Uterus (tissue), 4 donors: ENCODE data around the gene GFER. TPM values are rescaled to one million over a fixed set of nuclear protein-coding genes. Genes with fewer than 3 reads are reported as not detected.

Experiments used
- DNase-seq, 2 donors: peaks; one replicate each; pipeline ENCODE4 v3.0.0-alpha.2; 2019 to 2020
- H3K27ac ChIP-seq, 2 donors: fragments of 200-600 bp; sonication (generic); 1 replicate in 1 of 2; 2 replicates in 1 of 2; pipeline ENCODE4 v1.5.1; 2016 to 2018
- H3K27me3 ChIP-seq, 2 donors: fragments of 200-600 bp; sonication (generic); one replicate each; pipeline ENCODE4 v1.5.1; 2018 to 2019; ENCODE audit warnings: control low read depth in 1 of 2
- H3K36me3 ChIP-seq, 2 donors: fragments of 200-600 bp; sonication (generic); one replicate each; pipeline ENCODE4 v1.5.1; 2019; ENCODE audit warnings: control low read depth in 1 of 2
- H3K4me1 ChIP-seq, 2 donors: fragments of 200-600 bp; sonication (generic); one replicate each; pipeline ENCODE4 v1.5.1; 2018 to 2019; ENCODE audit warnings: control low read depth in 1 of 2
- H3K4me3 ChIP-seq, 2 donors: fragments of 200-600 bp; sonication (generic); 1 replicate in 1 of 2; 2 replicates in 1 of 2; pipeline ENCODE4 v1.5.1; 2018 to 2019; ENCODE audit warnings: mild to moderate bottlenecking in 1 of 2
- H3K9me3 ChIP-seq, 2 donors: fragments of 200-600 bp; sonication (generic); one replicate each; pipeline ENCODE4 v1.5.1; 2019; ENCODE audit warnings: control low read depth in 1 of 2
- POLR2A ChIP-seq, 2 donors: fragments of 450-650 bp; IDR thresholded peaks; one replicate each; pipeline ENCODE4 v1.6.1; 2016; ENCODE audit warnings: antibody characterized with exemption in 2 of 2, mild to moderate bottlenecking in 1 of 2, moderate library complexity in 1 of 2
- intact Hi-C: fragments of 100-400 bp; cut with DNase I; formaldehyde crosslinking; loops from one replicate; pipeline ENCODE4 v1.15.1; 2023; ENCODE audit warnings: low total_unique reads
- total RNA-seq, 4 donors: library from RNA; depleted of rRNA in 3 of 4; stranded (reverse); fragments of >200 nt in 3 of 4; gene quantifications; one replicate each; pipeline versions ENCODE4 v1.1.0 to v1.2.4, GENCODE V29; 2014 to 2023
- TF ChIP-seq, protein P1 (sequence below), 4 experiments: fragments of 200-600 bp in 2 of 4; fragments of 450-650 bp in 2 of 4; sonication (generic) in 2 of 4; IDR thresholded peaks; one replicate each; pipeline ENCODE4 v1.5.1; 2016 to 2019; ENCODE audit warnings: antibody characterized with exemption in 4 of 4, mild to moderate bottlenecking in 2 of 4, moderate library complexity in 1 of 4
- donor health status: DM: yes; HTN: yes; CAD: no.

The GFER gene
- total RNA-seq, 4 donors from 2014 or later, result 2.6 to 20.8 (median 6.6) TPM

DNA sequence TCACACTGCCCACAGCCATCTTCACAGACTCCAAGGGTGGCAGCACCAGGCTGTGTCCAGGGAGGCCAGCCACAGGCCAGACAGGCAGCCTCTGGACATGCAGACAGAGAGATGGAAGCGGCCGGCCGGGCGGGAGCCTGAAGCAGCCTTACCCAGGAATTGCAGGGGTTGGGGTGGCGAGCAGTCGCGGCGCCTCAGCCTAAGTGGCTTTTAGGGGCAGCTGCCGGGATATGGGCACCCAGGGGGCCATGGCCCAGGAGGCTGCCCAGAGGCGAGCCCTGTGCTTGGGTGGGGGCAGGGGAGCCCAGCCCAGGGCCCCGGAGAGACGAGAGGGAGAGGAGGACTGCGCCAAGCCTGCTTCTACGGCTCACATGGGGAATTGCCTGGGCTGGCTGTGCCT lies 41.3 kb downstream of the GFER start:
- TF ChIP-seq, protein P1, sequence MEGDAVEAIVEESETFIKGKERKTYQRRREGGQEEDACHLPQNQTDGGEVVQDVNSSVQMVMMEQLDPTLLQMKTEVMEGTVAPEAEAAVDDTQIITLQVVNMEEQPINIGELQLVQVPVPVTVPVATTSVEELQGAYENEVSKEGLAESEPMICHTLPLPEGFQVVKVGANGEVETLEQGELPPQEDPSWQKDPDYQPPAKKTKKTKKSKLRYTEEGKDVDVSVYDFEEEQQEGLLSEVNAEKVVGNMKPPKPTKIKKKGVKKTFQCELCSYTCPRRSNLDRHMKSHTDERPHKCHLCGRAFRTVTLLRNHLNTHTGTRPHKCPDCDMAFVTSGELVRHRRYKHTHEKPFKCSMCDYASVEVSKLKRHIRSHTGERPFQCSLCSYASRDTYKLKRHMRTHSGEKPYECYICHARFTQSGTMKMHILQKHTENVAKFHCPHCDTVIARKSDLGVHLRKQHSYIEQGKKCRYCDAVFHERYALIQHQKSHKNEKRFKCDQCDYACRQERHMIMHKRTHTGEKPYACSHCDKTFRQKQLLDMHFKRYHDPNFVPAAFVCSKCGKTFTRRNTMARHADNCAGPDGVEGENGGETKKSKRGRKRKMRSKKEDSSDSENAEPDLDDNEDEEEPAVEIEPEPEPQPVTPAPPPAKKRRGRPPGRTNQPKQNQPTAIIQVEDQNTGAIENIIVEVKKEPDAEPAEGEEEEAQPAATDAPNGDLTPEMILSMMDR (IDR thresholded peaks at IDR 0.05), result no peak
- no peak for TF ChIP-seq POLR2A (IDR thresholded peaks at IDR 0.05)
- H3K4me3 ChIP-seq, result no peak overlapping the region
- intact Hi-C loops, result no loop called here
- H3K27me3 ChIP-seq, result peaks cover 0 to 5% of the 10 kb centered on the region in 2 donors
- H3K9me3 ChIP-seq, result no peaks in the 10 kb centered on the region
- no peaks in the 10 kb centered on the region for H3K36me3 ChIP-seq
- H3K4me1 ChIP-seq, result peaks cover 0 to 11% of the 10 kb centered on the region in 2 donors
- no peak for DNase-seq
- no peak overlapping the region for H3K27ac ChIP-seq

DNA sequence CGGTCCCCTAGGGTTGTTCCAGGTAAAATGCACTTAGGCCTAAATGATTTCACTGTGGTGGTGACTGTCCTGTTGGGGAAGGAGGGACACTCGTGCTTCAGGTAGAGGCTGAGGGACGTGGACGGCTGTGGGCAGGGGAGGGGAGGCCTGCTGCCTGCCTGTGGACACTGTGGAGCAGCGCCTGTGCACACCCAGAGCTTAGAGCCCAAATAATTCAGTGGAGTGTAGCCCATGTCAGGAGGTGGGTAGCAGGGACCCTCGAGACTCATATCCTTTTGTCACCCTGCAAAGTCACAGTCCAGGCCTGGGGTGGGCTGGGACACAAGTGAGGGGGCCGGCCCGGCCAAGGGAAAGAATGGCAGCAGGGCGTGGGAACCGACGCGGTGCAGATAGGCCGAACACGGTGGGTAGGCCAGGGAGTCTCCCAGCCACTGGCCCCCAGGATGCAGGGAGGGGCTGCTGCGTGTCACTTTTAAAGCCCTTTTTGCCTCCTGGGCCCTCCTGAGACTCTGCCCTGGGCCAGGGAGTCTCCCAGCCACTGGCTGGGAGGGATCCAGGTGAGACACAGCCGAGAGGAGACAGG lies 42.0 kb downstream of the GFER start:
- TF ChIP-seq POLR2A (IDR thresholded peaks at IDR 0.05), result no peak
- no peak for DNase-seq
- intact Hi-C loops, result no loop called here
- Histone ChIP-seq H3K27me3 (no peaks in the 10 kb centered on the region), H3K27ac (peak overlapping the region; percentile 62 to 79), H3K4me1 (peaks cover 0 to 6% of the 10 kb centered on the region in 2 donors), H3K9me3 (no peaks in the 10 kb centered on the region), H3K4me3 (peak overlapping the region; percentile 20 to 25), H3K36me3 (no peaks in the 10 kb centered on the region)

DNA sequence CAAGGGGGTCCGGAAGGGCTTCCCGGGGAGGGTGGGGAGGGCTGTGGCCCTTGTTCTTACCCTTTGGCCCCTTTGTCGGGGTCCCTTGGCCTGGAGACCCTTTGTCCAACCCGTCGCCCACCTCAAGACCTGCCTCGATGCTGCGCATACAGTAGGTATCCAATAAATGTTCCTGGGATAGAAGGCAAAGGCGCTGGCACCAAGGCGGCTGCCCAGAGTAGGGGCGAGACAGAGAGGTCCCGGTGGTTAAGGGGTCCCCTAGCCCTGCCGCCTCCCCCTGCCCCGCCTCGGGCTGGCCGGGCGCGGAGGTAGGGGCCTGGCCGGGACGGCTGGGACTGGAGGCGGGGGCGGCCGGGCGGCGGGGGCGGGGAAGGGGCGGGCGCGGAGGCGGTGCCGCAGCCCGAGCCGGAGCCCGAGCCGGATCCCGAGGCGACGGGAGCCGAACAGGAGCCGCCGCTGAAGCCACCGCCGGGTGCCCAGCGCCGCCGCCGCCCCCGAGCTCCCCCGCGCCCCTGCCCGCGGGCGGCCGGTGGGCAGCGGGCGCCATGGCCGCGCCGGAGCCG lies 42.5 kb downstream of the GFER start, which contains the start of gene NHERF2:
Gene NHERF2 (plus strand): TSS at position 442 of the 563 bp plus-strand sequence. CDS start 104 bp downstream, at position 546.
- no peaks in the 10 kb centered on the region for H3K36me3 ChIP-seq
- no peak for TF ChIP-seq POLR2A (IDR thresholded peaks at IDR 0.05)
- TF ChIP-seq, protein P1 (IDR thresholded peaks at IDR 0.05), result no peak
- intact Hi-C loops, result no loop called here
- peak in 1 of 2 donors; percentile 48 for DNase-seq
- peak within 1 kb of the TSS; percentile 69 to 79 for H3K27ac ChIP-seq
- peaks cover 0 to 6% of the 10 kb centered on the region in 2 donors for H3K4me1 ChIP-seq
- peak within 1 kb of the TSS; percentile 32 to 56 for H3K4me3 ChIP-seq
- H3K27me3 ChIP-seq, result no peaks in the 10 kb centered on the region
- no peaks in the 10 kb centered on the region for H3K9me3 ChIP-seq

DNA sequence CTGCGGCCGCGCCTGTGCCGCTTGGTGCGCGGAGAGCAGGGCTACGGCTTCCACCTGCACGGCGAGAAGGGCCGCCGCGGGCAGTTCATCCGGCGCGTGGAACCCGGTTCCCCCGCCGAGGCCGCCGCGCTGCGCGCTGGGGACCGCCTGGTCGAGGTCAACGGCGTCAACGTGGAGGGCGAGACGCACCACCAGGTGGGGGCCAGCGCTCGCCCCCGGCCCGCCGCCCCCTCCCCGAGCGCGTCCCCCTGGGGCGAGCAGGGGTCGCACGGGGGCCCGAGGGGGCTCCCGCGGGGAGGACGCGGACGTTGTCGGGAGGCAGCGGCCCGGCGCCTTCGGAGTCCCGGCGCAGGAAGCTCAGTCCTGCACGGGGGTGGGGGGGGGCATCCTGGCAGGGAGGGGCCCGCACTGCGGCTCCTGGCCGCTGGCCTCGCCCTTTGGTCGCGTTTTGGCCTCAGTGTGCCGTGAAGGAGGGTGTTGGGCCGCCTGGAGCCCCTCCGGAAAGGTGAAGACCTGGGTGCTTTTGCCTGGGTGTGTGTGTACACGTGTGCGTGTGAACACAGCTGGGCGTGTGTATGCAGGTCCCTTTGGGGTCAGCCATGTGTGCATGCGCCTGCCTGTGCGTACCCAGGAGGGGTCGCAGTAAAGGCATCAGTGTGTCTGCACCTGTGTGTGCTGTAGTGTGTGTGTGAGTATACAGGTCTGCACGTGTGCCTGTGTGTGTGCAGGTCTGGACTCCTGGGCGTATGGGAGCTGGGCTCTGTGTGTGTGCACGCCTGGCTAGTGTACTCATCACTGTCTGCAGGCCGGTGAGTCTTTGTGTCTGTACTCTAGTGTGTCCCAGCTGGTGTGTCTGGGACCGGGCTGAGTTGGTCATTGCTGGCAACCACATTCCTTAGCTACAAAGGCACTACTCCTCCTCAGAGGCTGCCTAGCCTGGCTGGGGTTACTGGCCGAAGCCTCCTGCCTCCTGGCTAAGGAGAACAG lies 43.3 kb downstream of the GFER start:
- Histone ChIP-seq H3K27me3 (no peaks in the 10 kb centered on the region), H3K4me1 (peaks cover 0 to 6% of the 10 kb centered on the region in 2 donors), H3K9me3 (no peaks in the 10 kb centered on the region), H3K4me3 (peak overlapping the region; percentile 32 to 56), H3K36me3 (no peaks in the 10 kb centered on the region), H3K27ac (peak overlapping the region; percentile 69 to 79)
- TF ChIP-seq POLR2A (IDR thresholded peaks at IDR 0.05), result no peak
- TF ChIP-seq, protein P1 (IDR thresholded peaks at IDR 0.05), result no peak
- intact Hi-C loops, result no loop called here
- no peak for DNase-seq

DNA sequence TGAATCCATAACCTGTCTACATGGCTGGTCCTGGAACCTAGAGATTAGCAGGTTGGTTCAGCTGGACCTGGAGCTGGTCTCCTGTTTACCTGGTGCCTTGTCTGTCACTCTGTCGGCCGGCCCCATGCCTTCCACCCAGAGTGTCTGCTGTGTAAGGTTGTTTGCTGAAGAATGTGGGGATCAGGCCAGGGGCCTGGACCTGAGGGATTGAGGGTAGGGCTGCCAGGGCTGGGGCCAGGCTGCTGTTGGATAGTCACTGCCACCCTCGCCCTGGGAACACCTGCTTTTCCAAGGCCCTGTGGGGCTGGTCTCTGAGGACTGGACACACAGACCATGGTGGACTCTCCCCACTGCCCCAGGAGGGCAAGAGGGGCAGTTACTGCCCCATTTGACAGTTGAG lies 44.2 kb downstream of the GFER start:
- Histone ChIP-seq H3K4me3 (peak overlapping the region in 1 of 2 donors; percentile 56), H3K27ac (peak overlapping the region; percentile 7 to 79), H3K27me3 (no peaks in the 10 kb centered on the region), H3K4me1 (peaks cover 0 to 6% of the 10 kb centered on the region in 2 donors), H3K9me3 (no peaks in the 10 kb centered on the region), H3K36me3 (no peaks in the 10 kb centered on the region)
- no peak for DNase-seq
- no peak for TF ChIP-seq POLR2A (IDR thresholded peaks at IDR 0.05)
- TF ChIP-seq, protein P1 (IDR thresholded peaks at IDR 0.05), result no peak
- intact Hi-C loops, result no loop called here
